Breast epithelium (tissue), 3 donors: Measurements from ENCODE around the gene MRPL24.

Experiments
- CTCF ChIP-seq, 3 donors: fragments of 450-650 bp; IDR thresholded peaks; one replicate each; pipeline ENCODE4 v1.5.1; 2016 to 2017; ENCODE audit warnings: antibody characterized with exemption in 3 of 3, mild to moderate bottlenecking in 3 of 3, moderate library complexity in 3 of 3
- POLR2A ChIP-seq: fragments of 450-650 bp; IDR thresholded peaks from one replicate; pipeline ENCODE4 v1.6.1; 2016; ENCODE audit warnings: antibody characterized with exemption, mild to moderate bottlenecking, moderate library complexity
- POLR2AphosphoS5 ChIP-seq, 3 donors: sonication (generic); formaldehyde crosslinking; IDR thresholded peaks; one replicate each; pipeline ENCODE4 v1.6.1; 2017; ENCODE audit warnings: antibody characterized with exemption in 3 of 3

DNA sequence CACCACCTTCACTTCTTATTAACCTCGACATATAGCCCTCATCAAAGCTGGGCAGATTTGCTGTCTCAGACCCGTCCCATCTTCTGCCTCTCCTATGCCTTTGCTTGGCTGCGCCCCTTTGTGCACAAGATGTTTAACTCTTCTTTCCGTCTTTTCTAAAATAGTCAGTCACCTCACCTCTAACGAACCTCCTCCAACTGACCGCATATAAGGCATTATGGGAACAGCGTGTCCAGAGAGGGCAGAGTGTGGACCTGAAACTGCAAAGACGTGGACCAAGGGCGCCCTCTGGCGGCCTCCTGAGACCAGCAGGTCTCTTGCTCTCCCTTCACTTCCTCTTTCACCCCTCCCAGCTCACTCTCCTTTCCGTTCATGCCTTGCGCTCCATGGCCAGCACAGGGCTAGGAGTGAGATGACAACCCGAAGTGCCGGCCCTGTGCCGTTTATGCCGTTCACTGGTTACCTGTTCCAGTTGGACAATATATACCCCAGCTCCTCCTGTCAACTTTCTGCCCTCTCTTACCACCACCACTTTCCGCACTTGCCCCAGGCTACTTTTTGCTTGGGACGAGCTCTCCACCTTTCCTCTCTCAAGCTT, 15.1 kb downstream of the MRPL24 start:
- peak; percentile 82 to 98 (median 97) for TF ChIP-seq CTCF (IDR thresholded peaks at IDR 0.05)
- TF ChIP-seq POLR2A, result no peak
- peak; percentile 45 to 71 (median 59) for TF ChIP-seq POLR2AphosphoS5 (IDR thresholded peaks at IDR 0.05)
